ENCODE results near the gene DOCK4. TPM values are rescaled to one million over a fixed set of nuclear protein-coding genes. Genes with fewer than 3 reads are reported as not detected.

Gene DOCK4
- total and polyA plus RNA-seq, 2 of the 8 experiments (the other 6 are each of a cell fraction or from before 2014, with no cell fraction given) = 5.1 to 23.6 TPM

GRCh38 chr7:112224186-112224585 lies 18.0 kb upstream of the DOCK4 start:
- POLR2A ChIA-PET (ENCODE audit: partially characterized antibody) = interaction anchor here (1.7 kb wide), 1 partner anchor 227 kb away, joined by 4 read pairs; the partner anchor contains the start of gene IFRD1
- Histone ChIP-seq H3K79me2 (ENCODE audit: control insufficient read depth in 1 of 2, insufficient read depth in 2 of 2, low read length in 2 of 2) (peaks cover 5 to 80% of the 10 kb centered on the region in 2 experiments; a peak in 3 of 4 replicates), H2BK12ac (ENCODE audit: low read depth, low read length) (no peak overlapping the region), H3K23ac (ENCODE audit: insufficient read length) (no peak overlapping the region), H3K4ac (replicated peaks; ENCODE audit: insufficient read length, low read depth, low read length) (no peak overlapping the region), H3K27me3 (replicated peaks in 1 of 4; ENCODE audit: control insufficient read depth in 3 of 4, extremely low read depth in 1 of 4, insufficient read depth in 3 of 4, low read length in 3 of 4) (no peaks in the 10 kb centered on the region), H2BK5ac (ENCODE audit: low read depth, low read length) (no peak overlapping the region), H3K4me1 (replicated peaks in 1 of 4; ENCODE audit: control insufficient read depth in 3 of 4, insufficient read depth in 4 of 4, low read length in 3 of 4) (no peaks in the 10 kb centered on the region; a peak in 2 of 7 replicates), H3K56ac (replicated peaks; ENCODE audit: insufficient read length, low read depth, low read length) (no peak overlapping the region), H3K79me1 (ENCODE audit: low read depth, low read length) (no peaks in the 10 kb centered on the region; the same call in 1 of the 2 replicates), H2BK15ac (ENCODE audit: low read length) (no peak overlapping the region), H3K36me3 (ENCODE audit: control insufficient read depth in 2 of 4, insufficient read depth in 4 of 4, low read length in 3 of 4) (no peaks in the 10 kb centered on the region), H2BK20ac (ENCODE audit: low read length) (no peak overlapping the region), H3K4me2 (ENCODE audit: insufficient read depth in 1 of 2, low read depth in 2 of 2, low read length in 2 of 2) (no peak overlapping the region), H3K14ac (ENCODE audit: insufficient read length) (no peak overlapping the region), H3K27ac (ENCODE audit: low read depth, low read length) (no peak overlapping the region), H3K9me3 (ENCODE audit: insufficient read depth in 2 of 2, low read depth in 1 of 2, low read length in 1 of 2) (no peaks in the 10 kb centered on the region; a peak in 1 of 4 replicates), H3K4me3 (ENCODE audit: extremely low read depth in 1 of 4, insufficient read depth in 2 of 4, low read depth in 3 of 4, low read length in 4 of 4) (no peak overlapping the region), H2BK120ac (replicated peaks; ENCODE audit: low read depth, low read length) (no peak overlapping the region), H2AFZ (ENCODE audit: low read length) (no peak overlapping the region), H4K91ac (replicated peaks; ENCODE audit: insufficient read length, low read length) (no peak overlapping the region), H3K9ac (replicated peaks in 1 of 4; ENCODE audit: extremely low read depth in 1 of 4, low read depth in 3 of 4, low read length in 3 of 4) (no peak overlapping the region), H4K20me1 (replicated peaks in 1 of 2; ENCODE audit: control insufficient read depth in 1 of 2, insufficient read depth in 2 of 2, low read length in 2 of 2) (peaks cover 0 to 3% of the 10 kb centered on the region in 2 experiments), H2AK5ac (ENCODE audit: low read depth, low read length) (no peak overlapping the region), H4K8ac (ENCODE audit: extremely low read depth, insufficient read depth, low read length) (no peak overlapping the region), H3K18ac (ENCODE audit: extremely low read depth, low read length) (no peak overlapping the region), H3K23me2 (ENCODE audit: low read depth, low read length) (no peaks in the 10 kb centered on the region), H4K5ac (ENCODE audit: insufficient read length, low read depth, low read length) (no peak overlapping the region)
- DNase-seq (ENCODE audit: low read depth in 1 of 2, low spot score in 2 of 2) = no peak
- CTCF ChIA-PET (ENCODE audit: partially characterized antibody) = interaction anchor here (1.0 to 5.4 kb wide), 2 partner anchors 10 to 14 kb away, joined by 3 to 18 read pairs; no protein-coding TSS in a partner anchor
- WGBS, 2 experiments (ENCODE audit: extremely low coverage in 1 of 2, insufficient coverage in 1 of 2, insufficient read length in 1 of 2, insufficient replicate concordance in 2 of 2, low coverage in 1 of 2, low lambda C conversion rate in 2 of 2, missing lambda C conversion rate in 1 of 2) = 94% methylated on average over 2 of the region's 2 CpGs; no CpG with 5 or more reads in 1 of the 2 experiments
- no peak for TF ChIP-seq ATF3 (IDR thresholded peaks at IDR 0.05; ENCODE audit: insufficient read depth, low read depth, low read length)
- FAIRE-seq = no peak

Measured in H1 (cell line).